Activated CD8-positive, alpha-beta memory T cell treated with anti-CD3 and anti-CD28 coated beads for 1 hour (primary cell): Measurements from ENCODE around the gene RNF144A.

Experiments used
- DNase-seq, 2 donors: peaks; one replicate each; pipeline ENCODE4 v3.0.0-alpha.2; 2020; ENCODE audit warnings: low read depth in 1 of 2; ENCODE audit errors: extremely low read depth in 1 of 2

RNF144A gene

DNA sequence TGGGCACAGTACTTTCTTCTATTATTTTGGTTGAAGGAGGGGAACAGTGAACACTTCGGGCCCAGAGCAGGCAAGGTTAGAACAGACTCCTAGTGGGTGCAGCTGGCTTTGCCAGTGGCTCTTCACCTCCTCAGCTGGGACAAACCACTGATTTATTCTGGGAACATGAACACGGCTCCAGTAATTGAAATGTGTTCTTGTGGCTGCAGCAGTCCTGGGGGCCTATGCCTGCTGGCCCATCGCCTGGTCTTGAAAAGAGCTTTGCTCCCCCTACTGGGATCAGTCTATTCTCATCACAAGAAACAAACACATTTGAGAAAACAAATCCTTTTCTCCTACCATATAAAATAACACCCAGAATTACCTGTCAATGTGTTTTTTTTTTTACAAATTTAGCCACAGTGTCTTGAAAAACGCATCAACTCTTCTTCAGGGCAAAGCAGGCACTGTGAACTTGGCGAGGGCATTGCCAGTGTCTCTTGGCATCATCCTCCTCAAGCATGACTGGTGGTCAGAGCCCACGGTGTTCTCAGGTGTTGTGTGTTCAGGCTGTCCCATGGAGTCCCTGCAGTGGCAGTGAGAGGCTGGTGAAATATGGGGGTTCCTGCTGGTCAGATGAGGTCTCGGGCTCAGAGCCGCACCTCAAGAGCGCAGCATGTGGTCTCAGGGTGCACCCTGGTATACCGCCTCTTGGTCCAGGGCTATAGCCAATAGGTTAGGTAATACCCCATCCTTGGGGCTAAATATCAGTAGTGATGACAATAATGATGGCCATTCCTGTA lies 51.3 kb downstream of the RNF144A start:
- no peak for DNase-seq

DNA sequence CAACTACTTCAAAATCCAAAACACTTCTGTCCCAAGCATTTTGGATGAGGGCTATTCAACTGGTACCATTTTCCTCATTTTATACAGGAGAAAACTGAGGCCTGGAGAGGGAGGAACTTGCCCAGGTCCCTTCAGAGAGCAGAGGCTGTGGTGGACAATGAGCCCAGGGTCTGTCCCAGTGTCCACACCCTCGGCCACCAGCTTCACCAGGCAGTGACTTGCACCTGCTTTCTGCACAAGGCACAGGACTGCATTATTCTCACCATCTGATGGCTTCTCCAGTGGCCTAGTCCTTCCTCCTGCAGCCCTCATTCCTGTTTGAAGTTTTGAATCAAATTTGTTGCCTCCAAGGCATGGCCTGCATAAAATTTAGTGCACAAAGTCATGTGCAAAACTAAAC lies 53.3 kb downstream of the RNF144A start:
- DNase-seq, result no peak

- no peak for DNase-seq
Observed at GRCh38 chr2:6970976-6971480, 53.8 kb downstream of the RNF144A start.

DNA sequence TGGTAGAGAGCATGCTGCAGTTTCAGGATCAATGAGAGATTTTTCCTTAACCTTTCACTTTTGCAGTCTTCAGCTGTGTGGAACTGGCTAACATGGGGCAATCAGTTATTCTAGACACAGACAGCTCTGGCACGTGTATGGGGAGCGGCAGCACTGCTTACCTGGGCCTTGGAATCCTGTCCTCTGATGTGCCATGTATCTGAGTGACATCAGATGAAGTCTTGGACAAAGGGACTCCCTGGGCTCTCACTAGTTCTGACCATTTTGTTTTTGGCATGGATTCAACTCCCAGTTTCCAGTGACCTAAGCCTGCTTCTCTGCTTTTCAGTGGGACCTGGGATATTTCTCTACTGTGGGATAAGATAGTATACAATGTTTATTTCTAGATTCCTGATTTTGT lies 54.3 kb downstream of the RNF144A start:
- no peak for DNase-seq

- DNase-seq, result no peak
Observed at GRCh38 chr2:6972067-6972710, 55.0 kb downstream of the RNF144A start.

DNA sequence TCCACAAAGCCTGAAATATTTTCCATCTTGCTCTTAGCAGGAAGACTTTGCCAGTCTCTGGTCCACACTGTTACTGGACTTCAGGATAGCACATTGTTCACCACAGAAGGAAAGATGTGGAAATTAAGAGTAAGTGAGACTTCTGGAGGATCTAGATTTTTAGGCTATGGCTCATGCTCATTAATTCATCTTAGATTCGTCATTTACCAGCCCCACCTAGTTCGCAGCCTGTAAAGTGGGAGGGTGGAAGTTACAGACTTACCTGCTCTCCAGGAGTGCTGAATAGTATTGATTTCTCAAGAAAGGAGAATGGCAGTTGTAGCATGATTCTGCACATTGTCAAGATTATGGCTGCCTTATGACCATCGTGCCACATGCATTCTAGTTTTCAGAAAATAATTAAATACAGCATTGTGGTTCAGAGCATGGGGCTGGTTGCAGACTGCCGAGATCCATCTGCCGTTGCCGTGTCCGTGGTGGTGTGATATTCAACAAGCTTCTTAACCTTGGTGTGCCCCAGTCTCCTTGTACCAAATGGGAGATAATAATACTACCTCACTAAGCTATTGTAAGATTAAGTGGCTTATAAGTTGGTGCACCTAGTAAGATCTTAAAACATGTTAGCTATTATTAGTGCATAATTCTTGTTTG lies 56.8 kb downstream of the RNF144A start:
- no peak for DNase-seq

GRCh38 chr2:6975988-6976387 lies 58.8 kb downstream of the RNF144A start:
- DNase-seq, result no peak

DNA sequence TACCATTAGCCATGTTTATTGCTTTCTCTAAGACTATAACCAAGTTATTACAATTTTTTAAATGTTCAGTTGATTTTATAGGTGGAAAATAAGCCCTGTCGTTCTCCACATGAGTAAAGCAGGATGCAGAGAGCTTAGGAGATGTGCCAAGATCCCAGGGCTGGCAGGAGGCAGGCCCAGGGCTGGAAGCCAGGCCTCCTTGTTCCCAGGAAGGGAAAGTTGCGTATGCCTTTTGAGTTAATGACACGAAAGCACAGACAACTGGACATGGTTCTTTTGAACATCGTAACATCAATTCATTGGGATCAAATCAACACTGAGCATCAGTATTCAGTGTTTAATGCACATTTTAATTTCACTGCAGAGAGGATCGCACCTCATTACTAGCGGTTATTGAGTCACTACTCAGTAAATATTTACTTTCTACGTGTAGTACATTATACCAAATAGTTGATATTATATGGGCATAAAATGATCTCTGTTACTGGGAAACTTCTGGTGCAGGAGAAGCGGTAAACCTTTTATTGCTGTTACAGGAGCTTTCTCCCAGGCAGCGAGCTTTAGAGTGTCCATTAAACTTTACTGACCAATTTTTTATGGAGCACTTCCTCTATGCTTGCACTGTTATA lies 60.0 kb downstream of the RNF144A start:
- no peak for DNase-seq

- no peak for DNase-seq
Observed at GRCh38 chr2:6977786-6978185, 60.6 kb downstream of the RNF144A start.

DNA sequence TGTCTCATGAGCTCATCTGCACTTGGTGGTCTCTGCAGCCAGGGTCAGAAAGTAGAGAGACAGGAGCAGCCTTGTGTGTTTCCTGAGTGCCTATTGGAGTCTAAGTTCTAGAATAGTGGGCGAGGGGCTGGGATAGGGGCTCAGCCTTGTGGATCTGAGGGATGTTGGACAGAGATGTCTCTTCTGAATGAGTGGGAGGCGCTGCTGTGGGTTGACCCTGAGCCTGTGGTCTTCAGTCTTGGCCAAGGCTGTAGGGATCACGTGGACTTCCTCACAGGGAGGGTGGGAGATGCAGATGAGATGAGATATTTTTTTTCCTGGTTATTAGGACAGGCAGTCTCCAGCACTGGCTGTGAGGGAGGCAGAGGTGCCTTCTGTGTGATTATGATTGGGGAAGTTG lies 61.8 kb downstream of the RNF144A start:
- DNase-seq, result no peak

DNA sequence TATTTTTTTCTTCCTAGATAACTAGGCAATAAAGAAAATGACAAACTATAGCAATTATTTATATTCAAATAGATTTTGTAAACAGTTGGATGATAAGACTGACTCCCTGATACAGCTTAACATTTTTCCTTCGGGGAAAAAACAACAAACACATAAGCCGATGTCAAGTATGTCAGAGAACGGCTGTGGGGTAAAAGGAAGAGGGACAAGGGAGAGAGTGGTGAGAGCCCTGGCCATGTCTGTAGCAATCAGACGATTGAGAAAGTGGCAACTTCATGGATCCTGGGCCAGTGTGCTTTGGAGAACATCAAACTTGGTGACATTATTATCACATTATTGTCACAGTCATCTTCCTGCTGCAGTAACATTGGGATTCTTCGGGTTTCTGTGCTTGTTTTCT lies 65.2 kb downstream of the RNF144A start:
- DNase-seq, result no peak

GRCh38 chr2:6982934-6983589 lies 65.8 kb downstream of the RNF144A start:
- no peak for DNase-seq

DNA sequence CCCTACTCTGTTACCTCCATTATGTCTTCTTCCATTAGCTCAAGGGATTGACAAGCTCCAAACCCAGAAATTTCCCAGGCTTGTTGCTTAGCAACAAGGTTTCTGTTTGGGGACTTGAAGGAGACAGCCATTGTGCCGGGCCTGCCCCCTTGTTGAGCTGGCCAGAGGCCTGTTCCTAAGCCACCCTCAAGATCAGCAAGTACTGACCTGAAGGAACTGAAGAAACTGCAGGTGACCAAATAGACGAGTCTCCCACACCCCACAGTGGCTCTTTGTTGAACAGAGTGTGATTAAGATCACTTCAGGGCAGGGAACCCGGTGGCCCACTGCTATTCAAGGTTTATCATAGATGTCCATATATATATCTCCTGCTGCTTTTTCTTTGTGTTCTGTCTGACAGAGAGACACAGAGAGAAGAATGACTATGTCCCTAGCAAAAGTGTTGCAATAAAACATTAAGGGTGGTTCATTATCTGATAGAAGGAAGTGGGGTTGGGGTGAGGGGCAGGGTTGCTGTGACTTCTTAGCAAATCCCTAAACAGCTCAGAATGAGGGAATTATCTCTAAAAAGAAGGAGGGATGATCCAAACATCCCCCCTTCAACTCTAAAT lies 69.2 kb downstream of the RNF144A start:
- DNase-seq, result no peak

DNA sequence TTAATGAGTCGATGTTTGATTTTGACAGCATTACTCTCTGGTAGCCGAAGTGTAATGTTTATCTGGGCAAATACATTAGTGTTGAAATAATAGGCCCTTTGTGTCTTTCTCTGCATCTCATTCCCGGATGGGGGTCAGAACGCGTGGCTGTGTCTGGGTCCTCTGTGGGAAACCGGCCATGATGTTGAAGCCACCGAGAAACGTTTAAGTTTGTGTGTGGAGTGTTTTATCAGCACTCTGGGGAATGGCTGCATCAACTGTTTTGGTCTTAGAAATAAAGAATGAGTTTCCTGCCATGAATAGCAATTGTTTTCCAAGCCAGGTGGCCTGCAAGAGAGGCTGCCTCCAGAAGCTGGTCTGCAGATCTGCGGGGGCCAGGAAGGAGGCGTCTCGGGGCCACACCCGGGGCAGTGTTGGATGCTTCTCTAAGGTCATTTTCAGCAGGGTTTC lies 69.7 kb downstream of the RNF144A start:
- no peak for DNase-seq

DNA sequence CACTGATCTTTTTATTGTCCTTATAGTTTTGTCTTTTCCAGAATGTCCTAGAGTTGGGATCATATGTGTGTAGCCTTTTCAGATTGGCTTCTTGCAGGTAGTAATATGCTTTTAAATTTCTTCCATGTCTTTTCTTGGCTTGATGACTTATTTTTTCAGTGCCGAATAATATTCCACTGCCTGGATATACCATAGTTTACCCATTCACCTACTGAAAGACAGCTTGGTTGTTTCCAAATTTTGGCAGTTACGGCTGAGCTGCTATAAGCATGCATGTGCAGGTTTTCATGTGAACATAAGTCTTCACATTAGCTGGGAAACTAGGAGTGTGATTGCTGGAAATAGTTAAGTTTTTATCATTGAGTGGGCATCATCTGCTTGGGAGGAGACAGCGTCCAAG lies 73.7 kb downstream of the RNF144A start:
- no peak for DNase-seq

DNA sequence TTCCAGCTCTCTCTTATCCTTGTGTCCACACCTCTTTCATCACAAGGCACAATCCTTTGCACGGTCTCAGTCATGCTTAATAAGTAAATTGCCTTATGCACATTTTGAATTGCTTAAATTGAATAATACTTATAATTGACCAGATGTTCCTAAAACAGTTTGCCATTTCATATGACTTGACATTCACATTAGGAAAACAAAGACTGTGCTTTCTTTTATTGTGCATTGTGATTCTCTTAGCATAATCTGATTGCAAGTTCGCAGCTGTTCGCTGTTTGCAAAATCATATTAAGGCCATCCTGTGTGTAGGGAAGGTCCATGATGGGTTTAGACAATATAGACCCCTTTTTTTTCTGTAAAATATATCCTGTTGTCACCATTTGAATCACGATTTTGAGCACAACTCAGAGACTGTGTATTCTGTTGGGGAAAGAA lies 75.6 kb downstream of the RNF144A start:
- DNase-seq, result no peak

- no peak for DNase-seq
Observed at GRCh38 chr2:6993229-6993640, 76.0 kb downstream of the RNF144A start.

- no peak for DNase-seq
Observed at GRCh38 chr2:6993936-6994335, 76.7 kb downstream of the RNF144A start.

GRCh38 chr2:6994536-6995128 lies 77.4 kb downstream of the RNF144A start:
- DNase-seq, result no peak
